Heart left ventricle (tissue), 16 donors: ENCODE results near the gene ZNF605. TPM values are rescaled to one million over a fixed set of nuclear protein-coding genes. Genes with fewer than 3 reads are reported as not detected.

Source experiments
- ATAC-seq, 4 donors: fragments of 200-7000 bp; cut with Tn5 transposase; one replicate each; pipeline ENCODE4 v1.9.1; 2020 to 2022; ENCODE audit warnings: moderate library complexity in 4 of 4, mild to moderate bottlenecking in 3 of 4, moderate number of reproducible peaks in 1 of 4
- DNase-seq, 5 donors: peaks; one replicate each; pipeline ENCODE4 v3.0.0-alpha.2; 2020
- H3K27ac ChIP-seq, 12 donors: fragments of 200-600 bp; sonication (generic) in 4 of 12; one replicate each; pipeline versions ENCODE4 v1.5.0 to v1.8.0; 2016 to 2022; ENCODE audit warnings: mild to moderate bottlenecking in 2 of 12
- H3K27me3 ChIP-seq, 9 donors: fragments of 200-600 bp; sonication (generic) in 2 of 9; one replicate each; pipeline versions ENCODE4 v1.5.1 to v1.8.0; 2016 to 2022; ENCODE audit warnings: mild to moderate bottlenecking in 3 of 9
- H3K36me3 ChIP-seq, 9 donors: fragments of 200-600 bp; sonication (generic) in 2 of 9; one replicate each; pipeline versions ENCODE4 v1.5.0 to v1.8.0; 2018 to 2022; ENCODE audit warnings: mild to moderate bottlenecking in 2 of 9
- H3K4me1 ChIP-seq, 12 donors: fragments of 200-600 bp; sonication (generic) in 4 of 12; one replicate each; pipeline versions ENCODE4 v1.5.0 to v1.8.0; 2016 to 2022; ENCODE audit warnings: mild to moderate bottlenecking in 3 of 12
- H3K4me3 ChIP-seq, 12 donors: fragments of 200-600 bp; sonication (generic) in 4 of 12; one replicate each; pipeline versions ENCODE4 v1.5.0 to v1.8.0; 2017 to 2022; ENCODE audit warnings: mild to moderate bottlenecking in 9 of 12, moderate library complexity in 4 of 12
- H3K9me3 ChIP-seq, 12 donors: fragments of 200-600 bp; sonication (generic) in 4 of 12; one replicate each; pipeline versions ENCODE4 v1.5.0 to v1.8.0; 2016 to 2022; ENCODE audit warnings: mild to moderate bottlenecking in 1 of 12
- CTCF ChIP-seq, 12 donors: fragments of 200-600 bp; sonication (generic) in 4 of 12; IDR thresholded peaks; one replicate each; pipeline versions ENCODE4 v1.5.0 to v1.8.0; 2018 to 2022; ENCODE audit warnings: antibody characterized with exemption in 12 of 12, mild to moderate bottlenecking in 5 of 12
- POLR2A ChIP-seq, 2 donors: fragments of 450-650 bp; IDR thresholded peaks; one replicate each; pipeline ENCODE4 v1.6.1; 2017; ENCODE audit warnings: antibody characterized with exemption in 2 of 2, mild to moderate bottlenecking in 2 of 2, moderate library complexity in 2 of 2
- WGBS, 4 donors: extraction: QIAGEN DNeasy Blood & Tissue Kit in 2 of 4; methylation state at CpG; one replicate each; pipeline versions ENCODE4 v1.1.5 to v1.1.7; 2013 to 2018; 5-methylcytosine and 5-hydroxymethylcytosine counted together
- intact Hi-C, 10 donors: fragments of 100-400 bp; cut with DNase I; formaldehyde crosslinking; loops; one replicate each; pipeline versions ENCODE4 v1.11.1 to v1.14.2; 2022
- polyA plus RNA-seq, 2 donors: library from polyadenylated mRNA; stranded (reverse); fragments of 200-250 nt; gene quantifications; one replicate each; pipeline ENCODE4 v1.2.3, GENCODE V29; 2013
- total RNA-seq, 9 donors: library from RNA; depleted of rRNA in 2 of 9; stranded (reverse); fragments of >200 nt in 2 of 9; fragmentation: NEBNext Ultra II Directional in 3 of 9; extraction: Animal tissue kit (Norgen Biotek cat#: 25700) in 3 of 9; gene quantifications; one replicate each; pipeline versions ENCODE4 v1.1.0 to v1.2.4, GENCODE V29; 2016 to 2023
- donor health status: ischemic (EF 13 %, LVEDD 7.1; RV severe dilation, severe dysfunction).
- donor health status: healthy with polysubstance abuse.
- donor health status: DM: no; HTN: yes; CAD: no.
- donor health status: DM: no; HTN: no; CAD: no.
- donor health status: ischemic (EF 25% LVEDD 6.9; RV normal size, moderate dysfunction).
- donor health status: ischemic (EF 25% LVEDD 5.7; RV mildly dilated, moderate dysfunction).
- donor health status: healthy.
- donor health status: DM: yes; HTN: yes; CAD: no.
- donor health status: ischemic (EF 35%, LVEDD 5.7; RV mildly dilated, moderate dysfunction).
- donor health status: nonischemic (EF 11% LVEDD 7.7; RV severe dilation, severe dysfunction).
- donor health status: DM: yes; HTN: yes; CAD: no.
- donor health status: PGD.
- donor health status: ischemic (EF 29% LVEDD 5.4; RV normal size, mild dysfunction).
- donor health status: nonischemic (EF 23%, LVEDD 6.1; RV moderate dilation, normal function).

ZNF605 gene
- total and polyA plus RNA-seq, 11 donors: 3.4 to 14.2 (median 10.2) TPM

GRCh38 chr12:132874175-132874574 lies 81.9 kb downstream of the ZNF605 start:
- ATAC-seq: no peak
- intact Hi-C loops: no loop called here
- TF ChIP-seq CTCF (IDR thresholded peaks at IDR 0.05) (no peak), POLR2A (IDR thresholded peaks at IDR 0.05) (no peak)
- no peak for DNase-seq
- WGBS, 4 donors: 93 to 99% (median 95%) methylated on average over 9 to 11 of the region's 11 CpGs
- Histone ChIP-seq H3K27ac (no peak overlapping the region), H3K4me3 (no peak overlapping the region), H3K36me3 (peaks cover 0 to 95% (median 80%) of the 10 kb centered on the region in 9 donors), H3K4me1 (no peaks in the 10 kb centered on the region), H3K27me3 (no peaks in the 10 kb centered on the region), H3K9me3 (no peaks in the 10 kb centered on the region)

GRCh38 chr12:132873724-132874123 lies 82.4 kb downstream of the ZNF605 start:
- H3K9me3 ChIP-seq: no peaks in the 10 kb centered on the region
- ATAC-seq: no peak
- H3K4me3 ChIP-seq: no peak overlapping the region
- intact Hi-C loops: no loop called here
- no peaks in the 10 kb centered on the region for H3K27me3 ChIP-seq
- 93 to 96% (median 94%) methylated on average over 10 of the region's 10 CpGs for WGBS, 4 donors
- TF ChIP-seq POLR2A (IDR thresholded peaks at IDR 0.05) (no peak), CTCF (IDR thresholded peaks at IDR 0.05) (no peak)
- no peak for DNase-seq
- peaks cover 0 to 92% (median 81%) of the 10 kb centered on the region in 9 donors for H3K36me3 ChIP-seq
- no peak overlapping the region for H3K27ac ChIP-seq
- H3K4me1 ChIP-seq: no peaks in the 10 kb centered on the region

GRCh38 chr12:132872975-132873421 lies 83.1 kb downstream of the ZNF605 start:
- H3K4me3 ChIP-seq: no peak overlapping the region
- ATAC-seq (no peak), DNase-seq (no peak)
- H3K27ac ChIP-seq: no peak overlapping the region
- H3K36me3 ChIP-seq: peaks cover 0 to 91% (median 83%) of the 10 kb centered on the region in 9 donors
- intact Hi-C loops: no loop called here
- TF ChIP-seq POLR2A (IDR thresholded peaks at IDR 0.05): no peak
- TF ChIP-seq CTCF (IDR thresholded peaks at IDR 0.05): no peak
- no peaks in the 10 kb centered on the region for H3K4me1 ChIP-seq
- H3K27me3 ChIP-seq: no peaks in the 10 kb centered on the region
- no peaks in the 10 kb centered on the region for H3K9me3 ChIP-seq
- 85 to 90% (median 86%) methylated on average over 11 to 12 of the region's 12 CpGs for WGBS, 4 donors

GRCh38 chr12:132872073-132872855 lies 83.8 kb downstream of the ZNF605 start:
- H3K9me3 ChIP-seq: no peaks in the 10 kb centered on the region
- no peaks in the 10 kb centered on the region for H3K4me1 ChIP-seq
- 90 to 95% (median 94%) methylated on average over 21 of the region's 21 CpGs for WGBS, 4 donors
- TF ChIP-seq CTCF (IDR thresholded peaks at IDR 0.05) (no peak), POLR2A (IDR thresholded peaks at IDR 0.05) (no peak)
- no peaks in the 10 kb centered on the region for H3K27me3 ChIP-seq
- intact Hi-C loops: no loop called here
- ATAC-seq: no peak
- peaks cover 0 to 91% (median 84%) of the 10 kb centered on the region in 9 donors for H3K36me3 ChIP-seq
- no peak overlapping the region for H3K4me3 ChIP-seq
- H3K27ac ChIP-seq: no peak overlapping the region
- DNase-seq: no peak
